ENCODE results near the gene BCL2L15. TPM values are rescaled to one million over a fixed set of nuclear protein-coding genes. Genes with fewer than 3 reads are reported as not detected.

BCL2L15 gene
- total RNA-seq, 1 experiment from 2014 or later, result 0.10 TPM

- DNase-seq (ENCODE audit: low read depth, low spot score), result no peak
- ATAC-seq, result no peak
- Histone ChIP-seq H3K36me3 (ENCODE audit: control insufficient read depth, insufficient read depth, low read length) (no peaks in the 10 kb centered on the region), H3K27ac (ENCODE audit: low read length) (no peak overlapping the region), H3K27me3 (ENCODE audit: control insufficient read depth, insufficient read depth, low read length) (no peaks in the 10 kb centered on the region), H3K4me3 (ENCODE audit: low read depth in 2 of 2, low read length in 2 of 2) (no peak overlapping the region), H3K4me1 (ENCODE audit: control insufficient read depth, insufficient read depth, low read length) (no peaks in the 10 kb centered on the region), H3K9me3 (ENCODE audit: control insufficient read depth, insufficient read depth, low read depth, low read length) (no peaks in the 10 kb centered on the region)
- in situ Hi-C loops (cut with HindIII; ENCODE audit: low pct_unique_long_range_greater_than_20kb, low sequenced_read_pairs), result no loop called here
- ChIA-PET CTCF (no interaction called here), POLR2A (no interaction called here)
- intact Hi-C loops (cut with micrococcal nuclease; ENCODE audit: unreplicated experiment), result no loop called here
- no TSS peak for BruUV-seq (replicated peaks)
- TF ChIP-seq CTCF (IDR thresholded peaks at IDR 0.05) (no peak), TCF7L2 (IDR thresholded peaks at IDR 0.05; ENCODE audit: low read depth, low read length) (no peak), POLR2AphosphoS5 (IDR thresholded peaks at IDR 0.05; ENCODE audit: low read depth, low read length) (no peak), REST (IDR thresholded peaks at IDR 0.05; ENCODE audit: insufficient read depth in 1 of 2, low read depth in 2 of 2, low read length in 1 of 2) (no peak), SIN3A (IDR thresholded peaks at IDR 0.05; ENCODE audit: borderline replicate concordance, insufficient read depth, low read depth, low read length) (no peak)
Observed at GRCh38 chr1:113879739-113880038, 7.7 kb downstream of the BCL2L15 start.

- CTCF ChIA-PET, result no interaction called here
- no peak for ATAC-seq
- POLR2A ChIA-PET, result no interaction called here
Observed at GRCh38 chr1:113876176-113876575, 11.2 kb downstream of the BCL2L15 start.

More at GRCh38 chr1:113876176-113876575, 11.2 kb downstream of the BCL2L15 start:
- BruUV-seq (replicated peaks), result no TSS peak
- Histone ChIP-seq H3K4me1 (ENCODE audit: control insufficient read depth, insufficient read depth, low read length) (no peaks in the 10 kb centered on the region), H3K27me3 (ENCODE audit: control insufficient read depth, insufficient read depth, low read length) (no peaks in the 10 kb centered on the region), H3K4me3 (ENCODE audit: low read depth in 2 of 2, low read length in 2 of 2) (no peak overlapping the region), H3K9me3 (ENCODE audit: control insufficient read depth, insufficient read depth, low read depth, low read length) (no peaks in the 10 kb centered on the region), H3K36me3 (ENCODE audit: control insufficient read depth, insufficient read depth, low read length) (no peaks in the 10 kb centered on the region), H3K27ac (ENCODE audit: low read length) (no peak overlapping the region)
- in situ Hi-C loops (cut with HindIII; ENCODE audit: low pct_unique_long_range_greater_than_20kb, low sequenced_read_pairs) (no loop called here), intact Hi-C loops (cut with micrococcal nuclease; ENCODE audit: unreplicated experiment) (no loop called here)
- DNase-seq (ENCODE audit: low read depth, low spot score), result no peak
- no peak for TF ChIP-seq REST (IDR thresholded peaks at IDR 0.05; ENCODE audit: insufficient read depth in 1 of 2, low read depth in 2 of 2, low read length in 1 of 2)
- no peak for TF ChIP-seq CTCF (IDR thresholded peaks at IDR 0.05)
- TF ChIP-seq SIN3A (IDR thresholded peaks at IDR 0.05; ENCODE audit: borderline replicate concordance, insufficient read depth, low read depth, low read length), result no peak
- TF ChIP-seq TCF7L2 (IDR thresholded peaks at IDR 0.05; ENCODE audit: low read depth, low read length), result no peak
- no peak for TF ChIP-seq POLR2AphosphoS5 (IDR thresholded peaks at IDR 0.05; ENCODE audit: low read depth, low read length)

All from Panc1 (cell line).